GM18951 (cell line): ENCODE data around the gene OTC.

Experiments
- POLR2A ChIP-seq: IDR thresholded peaks from 4 replicates; pipeline ENCODE4 v1.6.1; 2011; ENCODE audit warnings: mild to moderate bottlenecking; ENCODE audit not compliant: insufficient read length, insufficient read depth; ENCODE audit errors: extremely low read depth
- in situ Hi-C: fragments of 300-500 bp; cut with MboI; formaldehyde crosslinking; loops from one replicate; pipeline ENCODE4 v1.12.0; 2022; ENCODE audit warnings: low sequenced_read_pairs, mixed read lengths, inconsistent platforms; ENCODE audit not compliant: unreplicated experiment

The OTC gene

GRCh38 chrX:38376747-38377146, 24.3 kb downstream of the OTC start:
- no peak for TF ChIP-seq POLR2A
- in situ Hi-C loops, result no loop called here

GRCh38 chrX:38379088-38379487, 26.7 kb downstream of the OTC start:
- in situ Hi-C loops, result no loop called here
- TF ChIP-seq POLR2A, result no peak

GRCh38 chrX:38382663-38383062, 30.3 kb downstream of the OTC start:
- in situ Hi-C loops, result no loop called here
- no peak for TF ChIP-seq POLR2A

- in situ Hi-C loops, result no loop called here
- TF ChIP-seq POLR2A, result no peak
These were observed 48.0 kb downstream of the OTC start for GRCh38 chrX:38400389-38400910.

GRCh38 chrX:38402118-38402517, 49.7 kb downstream of the OTC start:
- TF ChIP-seq POLR2A, result no peak
- in situ Hi-C loops, result no loop called here

GRCh38 chrX:38403834-38404233, 51.4 kb downstream of the OTC start:
- TF ChIP-seq POLR2A, result no peak
- in situ Hi-C loops, result no loop called here

GRCh38 chrX:38407126-38407525, 54.7 kb downstream of the OTC start:
- no peak for TF ChIP-seq POLR2A
- in situ Hi-C loops, result no loop called here

GRCh38 chrX:38409289-38409688, 56.9 kb downstream of the OTC start:
- TF ChIP-seq POLR2A, result no peak

GRCh38 chrX:38426785-38427184, 74.4 kb downstream of the OTC start:
- TF ChIP-seq POLR2A, result no peak
- in situ Hi-C loops, result no loop called here

More at GRCh38 chrX:38409289-38409688, 56.9 kb downstream of the OTC start:
- in situ Hi-C loops, result no loop called here

- in situ Hi-C loops, result no loop called here
- TF ChIP-seq POLR2A, result no peak
These were observed 79.1 kb downstream of the OTC start for GRCh38 chrX:38431525-38431924.

- no peak for TF ChIP-seq POLR2A
- in situ Hi-C loops, result no loop called here
These were observed 82.7 kb downstream of the OTC start for GRCh38 chrX:38435130-38435529.

- in situ Hi-C loops, result no loop called here
- no peak for TF ChIP-seq POLR2A
These were observed 84.7 kb downstream of the OTC start for GRCh38 chrX:38437093-38437492.

GRCh38 chrX:38438321-38438720, 85.9 kb downstream of the OTC start:
- in situ Hi-C loops, result no loop called here

GRCh38 chrX:38452603-38453002, 100.2 kb downstream of the OTC start:
- TF ChIP-seq POLR2A, result no peak
- in situ Hi-C loops, result no loop called here

More at GRCh38 chrX:38438321-38438720, 85.9 kb downstream of the OTC start:
- no peak for TF ChIP-seq POLR2A

GRCh38 chrX:38458071-38458470, 105.7 kb downstream of the OTC start:
- TF ChIP-seq POLR2A, result no peak
- in situ Hi-C loops, result no loop called here

- in situ Hi-C loops, result no loop called here
These were observed 109.9 kb downstream of the OTC start for GRCh38 chrX:38462257-38462656.

More at GRCh38 chrX:38462257-38462656, 109.9 kb downstream of the OTC start:
- TF ChIP-seq POLR2A, result no peak
